Fibroblast of gingiva (primary cell): ENCODE results near the gene ATP1A4.

Experiments
- DNase-seq: peaks from one replicate; pipeline ENCODE4 v3.0.0-alpha.2; 2011; ENCODE audit warnings: low read depth

The ATP1A4 gene

DNA sequence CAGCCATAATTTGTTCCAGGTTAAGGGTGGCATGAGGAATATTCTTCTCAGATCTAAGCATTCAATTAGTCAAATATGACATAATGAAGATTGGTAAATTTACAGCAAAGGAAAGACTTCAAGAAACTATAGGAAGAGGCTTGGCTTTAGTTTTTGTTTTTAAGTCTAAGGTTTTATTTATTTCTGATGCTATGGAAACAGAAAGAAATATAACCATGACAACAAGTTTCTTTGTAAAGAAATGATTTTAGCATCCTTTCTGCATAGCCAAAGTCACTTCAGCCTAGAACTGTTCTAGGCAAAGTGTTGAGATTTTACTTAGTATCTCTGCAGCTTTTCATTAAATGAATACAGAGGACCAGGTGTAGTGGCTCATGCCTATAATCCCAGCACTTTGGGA, 81.5 kb downstream of the ATP1A4 start:
- DNase-seq, result no peak
